Neural cell (in vitro differentiated cells): ENCODE results near the gene PCDHGC4. TPM values are rescaled to one million over a fixed set of nuclear protein-coding genes. Genes with fewer than 3 reads are reported as not detected.

Experiments
- H2AFZ ChIP-seq: fragments of 200-600, 300-800 bp; sonication (generic), shearing (Covaris generic); 2 replicates; pipeline ENCODE4 v1.6.0; 2014; ENCODE audit warnings: low read depth, mild to moderate bottlenecking, antibody characterized with exemption, low read length, moderate library complexity
- H3F3A ChIP-seq: fragments of 200-600 bp; shearing (Covaris generic); 2 replicates; pipeline ENCODE4 v1.6.1; 2016; ENCODE audit warnings: mild to moderate bottlenecking, moderate library complexity, mixed read lengths, antibody characterized with exemption, low read length; ENCODE audit not compliant: insufficient read depth, poor library complexity, severe bottlenecking
- H3K27ac ChIP-seq: fragments of 200-600, 300-800 bp; sonication (generic), shearing (Covaris generic); 2 replicates; pipeline ENCODE4 v1.5.1; 2014; ENCODE audit warnings: mild to moderate bottlenecking, low read length, moderate library complexity
- H3K27me3 ChIP-seq: fragments of 300-800, 200-600 bp; sonication (generic), shearing (Covaris generic); 2 replicates; pipeline ENCODE4 v1.6.0; 2014; ENCODE audit warnings: mild to moderate bottlenecking, low read depth, low read length, moderate library complexity; ENCODE audit not compliant: insufficient read depth
- H3K36me3 ChIP-seq: fragments of 300-800, 200-600 bp; sonication (generic), shearing (Covaris generic); 2 replicates; pipeline ENCODE4 v1.5.1; 2014; ENCODE audit warnings: mild to moderate bottlenecking, antibody characterized with exemption, low read length, moderate library complexity; ENCODE audit not compliant: insufficient read depth
- H3K4me2 ChIP-seq: fragments of 300-800, 200-600 bp; sonication (generic), shearing (Covaris generic); 2 replicates; pipeline ENCODE4 v1.6.0; 2014; ENCODE audit warnings: mild to moderate bottlenecking, low read length
- H3K4me3 ChIP-seq: fragments of 300-800, 200-600 bp; sonication (generic), shearing (Covaris generic); 2 replicates; pipeline ENCODE4 v1.5.1; 2014; ENCODE audit warnings: mild to moderate bottlenecking, low read length, moderate library complexity
- H3K79me2 ChIP-seq: fragments of 200-600 bp; shearing (Covaris generic); replicated peaks from 2 replicates; pipeline ENCODE4 v1.6.0; 2014; ENCODE audit warnings: mild to moderate bottlenecking, low read length, moderate library complexity; ENCODE audit not compliant: insufficient read depth
- H3K9ac ChIP-seq: fragments of 300-800, 200-600 bp; sonication (generic), shearing (Covaris generic); 2 replicates; pipeline ENCODE4 v1.6.1; 2016; ENCODE audit warnings: mild to moderate bottlenecking, low read length, mixed read lengths
- H3K9me2 ChIP-seq: fragments of 200-600 bp; shearing (Covaris generic); 2 replicates; pipeline ENCODE4 v1.6.1; 2016; ENCODE audit warnings: mild to moderate bottlenecking, low read length, mixed read lengths; ENCODE audit not compliant: insufficient read depth
- H3K9me3 ChIP-seq: fragments of 200-600, 300-800 bp; sonication (generic), shearing (Covaris generic); 2 replicates; pipeline ENCODE4 v1.6.1; 2016; ENCODE audit warnings: mild to moderate bottlenecking, mixed run types, low read length, moderate library complexity, mixed read lengths
- H4K20me1 ChIP-seq: fragments of 200-600 bp; shearing (Covaris generic); 2 replicates; pipeline ENCODE4 v1.6.1; 2016; ENCODE audit warnings: mild to moderate bottlenecking, mixed run types; ENCODE audit not compliant: insufficient read depth
- CTCF ChIP-seq: fragments of 450-650 bp; IDR thresholded peaks from 2 replicates; pipeline ENCODE4 v1.5.1; 2014; ENCODE audit warnings: antibody characterized with exemption, mild to moderate bottlenecking, moderate library complexity; ENCODE audit not compliant: poor library complexity, severe bottlenecking
- EP300 ChIP-seq: fragments of 450-650 bp; conservative IDR thresholded peaks from 2 replicates; pipeline ENCODE4 v1.6.1; 2014; ENCODE audit warnings: antibody characterized with exemption, mild to moderate bottlenecking, moderate library complexity; ENCODE audit not compliant: poor library complexity, severe bottlenecking
- EZH2 ChIP-seq: fragments of 200-600, 300-800 bp; shearing (Covaris generic), sonication (generic); IDR thresholded peaks from 2 replicates; pipeline ENCODE4 v1.6.1; 2014; ENCODE audit warnings: antibody characterized with exemption, low read length, borderline replicate concordance, mild to moderate bottlenecking; ENCODE audit not compliant: insufficient read depth, poor library complexity, severe bottlenecking
- MXI1 ChIP-seq: fragments of 450-650 bp; conservative IDR thresholded peaks from 2 replicates; pipeline ENCODE4 v1.6.1; 2014; ENCODE audit warnings: antibody characterized with exemption, mild to moderate bottlenecking; ENCODE audit not compliant: poor library complexity, severe bottlenecking
- POLR2AphosphoS5 ChIP-seq: IDR thresholded peaks from 2 replicates; pipeline ENCODE4 v1.6.1; 2012
- RAD21 ChIP-seq: fragments of 450-650 bp; conservative IDR thresholded peaks from 2 replicates; pipeline ENCODE4 v1.6.1; 2014; ENCODE audit warnings: antibody characterized with exemption, mild to moderate bottlenecking, moderate library complexity
- REST ChIP-seq: IDR thresholded peaks from 2 replicates; pipeline ENCODE4 v1.6.1; 2012; ENCODE audit warnings: borderline replicate concordance
- SMC3 ChIP-seq: fragments of 450-650 bp; conservative IDR thresholded peaks from 2 replicates; pipeline ENCODE4 v1.6.1; 2014; ENCODE audit warnings: antibody characterized with exemption, mild to moderate bottlenecking, moderate library complexity; ENCODE audit not compliant: poor library complexity
- TAF1 ChIP-seq: IDR thresholded peaks from 2 replicates; pipeline ENCODE4 v1.6.1; 2012; ENCODE audit warnings: low read depth
- polyA plus RNA-seq: library from polyadenylated mRNA; depleted of rRNA; stranded (reverse); fragments of >200 nt; gene quantifications from 2 replicates; pipeline ENCODE4 v1.2.3, GENCODE V29; 2014

Gene PCDHGC4
- polyA plus RNA-seq, 1 donor from 2014 or later, result 4.3 TPM

- Histone ChIP-seq H3K79me2 (peaks cover 8% of the 10 kb centered on the region), H3K9me2 (no peaks in the 10 kb centered on the region), H3K9ac (no peak overlapping the region), H3K4me3 (no peak overlapping the region), H3K4me2 (no peak overlapping the region), H3K27me3 (no peaks in the 10 kb centered on the region), H4K20me1 (no peaks in the 10 kb centered on the region), H3K9me3 (peaks cover 32% of the 10 kb centered on the region), H3K27ac (no peak overlapping the region), H3F3A (no peaks in the 10 kb centered on the region), H2AFZ (no peak overlapping the region), H3K36me3 (peaks cover 29% of the 10 kb centered on the region)
- TF ChIP-seq MXI1, result no peak
- no peak for TF ChIP-seq POLR2AphosphoS5
- no peak for TF ChIP-seq SMC3
- TF ChIP-seq CTCF, result no peak
- TF ChIP-seq RAD21, result no peak
- no peak for TF ChIP-seq EZH2
- no peak for TF ChIP-seq EP300
- no peak for TF ChIP-seq TAF1
- TF ChIP-seq REST, result no peak
Measured at GRCh38 chr5:141478321-141478945, 6.4 kb upstream of the PCDHGC4 start.

DNA sequence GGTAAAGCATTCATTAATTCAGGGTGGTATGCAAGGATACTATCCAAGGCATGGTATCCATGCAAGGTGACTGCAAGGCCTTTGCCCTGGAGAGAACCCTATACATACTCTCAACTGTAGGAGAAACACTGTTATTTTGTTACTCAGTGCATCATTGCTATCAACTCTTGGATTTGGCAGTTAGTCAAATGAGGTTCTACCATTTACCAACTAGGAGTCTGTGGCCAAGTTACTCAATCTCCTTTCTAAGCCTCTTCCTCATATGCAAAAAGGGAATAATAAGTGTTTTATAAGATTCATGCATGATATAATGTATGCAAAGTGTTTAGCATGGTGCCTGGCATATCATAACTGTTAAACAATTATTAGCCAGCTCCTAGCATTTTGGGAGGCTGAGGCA lies 5.1 kb upstream of the PCDHGC4 start:
- Histone ChIP-seq H3K9ac (no peak overlapping the region), H2AFZ (no peak overlapping the region), H3K27me3 (no peaks in the 10 kb centered on the region), H3K79me2 (peaks cover 8% of the 10 kb centered on the region), H3K9me3 (peaks cover 32% of the 10 kb centered on the region), H3K27ac (no peak overlapping the region), H3K9me2 (no peaks in the 10 kb centered on the region), H3F3A (peaks cover 4% of the 10 kb centered on the region), H4K20me1 (no peaks in the 10 kb centered on the region), H3K36me3 (peaks cover 29% of the 10 kb centered on the region), H3K4me2 (no peak overlapping the region), H3K4me3 (no peak overlapping the region)
- TF ChIP-seq RAD21 (no peak), MXI1 (no peak), REST (no peak), POLR2AphosphoS5 (no peak), EP300 (no peak), EZH2 (no peak)
